Breast epithelium (tissue), 4 donors: Measurements from ENCODE around the gene MEF2D. TPM values are rescaled to one million over a fixed set of nuclear protein-coding genes. Genes with fewer than 3 reads are reported as not detected.

Experiments
- DNase-seq, 2 donors: peaks; one replicate each; pipeline ENCODE4 v3.0.0-alpha.2; 2019; ENCODE audit warnings: low spot score in 2 of 2
- H3K27ac ChIP-seq, 2 donors: fragments of 200-600 bp; sonication (generic) in 1 of 2; one replicate each; pipeline ENCODE4 v1.5.1; 2016 to 2019; ENCODE audit warnings: mild to moderate bottlenecking in 1 of 2
- H3K27me3 ChIP-seq, 2 donors: fragments of 200-600 bp; sonication (generic) in 1 of 2; one replicate each; pipeline versions ENCODE4 v1.5.1 to v1.6.0; 2017 to 2019; ENCODE audit warnings: control low read depth in 1 of 2, mild to moderate bottlenecking in 1 of 2
- H3K36me3 ChIP-seq: fragments of 200-600 bp; one replicate; pipeline ENCODE4 v1.5.1; 2019
- H3K4me1 ChIP-seq, 2 donors: fragments of 200-600 bp; sonication (generic); one replicate each; pipeline ENCODE4 v1.5.1; 2016 to 2019; ENCODE audit warnings: control low read depth in 1 of 2
- H3K4me3 ChIP-seq, 3 donors: fragments of 200-600 bp; sonication (generic); 1 replicate in 2 of 3; 2 replicates in 1 of 3; pipeline ENCODE4 v1.5.1; 2016 to 2019; ENCODE audit warnings: mild to moderate bottlenecking in 3 of 3, moderate library complexity in 2 of 3
- H3K9me3 ChIP-seq, 2 donors: fragments of 200-600 bp; sonication (generic) in 1 of 2; one replicate each; pipeline ENCODE4 v1.5.1; 2016 to 2019; ENCODE audit warnings: control low read depth in 1 of 2
- POLR2A ChIP-seq: fragments of 450-650 bp; IDR thresholded peaks from one replicate; pipeline ENCODE4 v1.6.1; 2016; ENCODE audit warnings: antibody characterized with exemption, mild to moderate bottlenecking, moderate library complexity
- POLR2AphosphoS5 ChIP-seq, 3 donors: sonication (generic); formaldehyde crosslinking; IDR thresholded peaks; one replicate each; pipeline ENCODE4 v1.6.1; 2017; ENCODE audit warnings: antibody characterized with exemption in 3 of 3
- intact Hi-C: fragments of 100-400 bp; cut with DNase I; formaldehyde crosslinking; loops from one replicate; pipeline ENCODE4 v1.15.1; 2023; ENCODE audit warnings: low total_unique reads
- total RNA-seq, 3 donors: library from RNA; depleted of rRNA; stranded (reverse); fragments of >200 nt; gene quantifications; one replicate each; pipeline ENCODE4 v1.1.0, GENCODE V29; 2016
- TF ChIP-seq, protein P1 (sequence below), 3 donors: fragments of 450-650 bp; IDR thresholded peaks; one replicate each; pipeline ENCODE4 v1.5.1; 2016 to 2017; ENCODE audit warnings: antibody characterized with exemption in 3 of 3, mild to moderate bottlenecking in 3 of 3, moderate library complexity in 3 of 3

The MEF2D gene
- total RNA-seq, 3 donors from 2014 or later = 25.8 to 34.9 (median 32.1) TPM

DNA sequence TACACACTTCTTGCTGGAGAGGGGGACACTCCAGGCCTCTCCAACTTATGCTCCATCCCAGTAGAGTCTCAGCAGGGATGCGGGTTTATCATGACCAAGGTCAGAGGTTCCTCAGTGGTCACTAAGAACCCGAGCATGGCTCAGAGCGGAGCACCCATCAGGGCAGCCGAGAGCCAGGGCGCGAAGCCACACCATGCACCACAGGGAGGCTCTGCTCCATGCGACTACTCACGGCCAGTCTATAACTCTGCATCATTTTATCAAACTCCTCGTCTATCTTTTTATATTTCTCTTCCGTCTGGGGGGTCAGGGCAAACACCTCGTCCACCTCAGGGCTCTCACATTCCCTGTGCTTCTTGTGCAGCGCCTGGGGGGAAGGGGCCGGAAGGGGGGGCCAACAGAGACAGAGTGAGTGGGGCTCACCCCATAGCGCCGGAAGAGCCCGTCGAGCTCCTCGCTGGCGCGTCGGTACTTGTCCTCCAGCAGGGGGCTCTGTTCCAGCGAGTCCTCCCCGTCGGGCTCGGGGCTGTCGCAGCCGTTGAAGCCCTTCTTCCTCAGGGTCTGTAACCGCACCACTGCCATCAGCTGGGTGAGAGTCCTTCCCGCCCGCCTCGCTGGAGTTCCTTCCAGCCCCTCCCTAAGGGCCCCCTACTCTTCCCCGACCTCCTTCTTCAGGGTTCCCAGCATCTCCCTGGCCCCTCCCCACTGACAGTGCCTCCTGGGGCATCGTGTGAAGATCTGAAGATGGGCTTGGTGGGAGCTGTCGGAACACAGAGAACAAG lies 20.0 kb downstream of the MEF2D start:
- Histone ChIP-seq H3K4me3 (no peak overlapping the region), H3K4me1 (peaks cover 0 to 16% of the 10 kb centered on the region in 2 donors), H3K27me3 (no peaks in the 10 kb centered on the region), H3K9me3 (no peaks in the 10 kb centered on the region), H3K27ac (peak overlapping the region; percentile 33 to 84), H3K36me3 (peaks cover 20% of the 10 kb centered on the region)
- TF ChIP-seq, protein P1, sequence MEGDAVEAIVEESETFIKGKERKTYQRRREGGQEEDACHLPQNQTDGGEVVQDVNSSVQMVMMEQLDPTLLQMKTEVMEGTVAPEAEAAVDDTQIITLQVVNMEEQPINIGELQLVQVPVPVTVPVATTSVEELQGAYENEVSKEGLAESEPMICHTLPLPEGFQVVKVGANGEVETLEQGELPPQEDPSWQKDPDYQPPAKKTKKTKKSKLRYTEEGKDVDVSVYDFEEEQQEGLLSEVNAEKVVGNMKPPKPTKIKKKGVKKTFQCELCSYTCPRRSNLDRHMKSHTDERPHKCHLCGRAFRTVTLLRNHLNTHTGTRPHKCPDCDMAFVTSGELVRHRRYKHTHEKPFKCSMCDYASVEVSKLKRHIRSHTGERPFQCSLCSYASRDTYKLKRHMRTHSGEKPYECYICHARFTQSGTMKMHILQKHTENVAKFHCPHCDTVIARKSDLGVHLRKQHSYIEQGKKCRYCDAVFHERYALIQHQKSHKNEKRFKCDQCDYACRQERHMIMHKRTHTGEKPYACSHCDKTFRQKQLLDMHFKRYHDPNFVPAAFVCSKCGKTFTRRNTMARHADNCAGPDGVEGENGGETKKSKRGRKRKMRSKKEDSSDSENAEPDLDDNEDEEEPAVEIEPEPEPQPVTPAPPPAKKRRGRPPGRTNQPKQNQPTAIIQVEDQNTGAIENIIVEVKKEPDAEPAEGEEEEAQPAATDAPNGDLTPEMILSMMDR (IDR thresholded peaks at IDR 0.05) = peak in 2 of 3 donors; percentile 22 to 37
- TF ChIP-seq POLR2A = no peak
- no peak for DNase-seq
- intact Hi-C loops = no loop called here

DNA sequence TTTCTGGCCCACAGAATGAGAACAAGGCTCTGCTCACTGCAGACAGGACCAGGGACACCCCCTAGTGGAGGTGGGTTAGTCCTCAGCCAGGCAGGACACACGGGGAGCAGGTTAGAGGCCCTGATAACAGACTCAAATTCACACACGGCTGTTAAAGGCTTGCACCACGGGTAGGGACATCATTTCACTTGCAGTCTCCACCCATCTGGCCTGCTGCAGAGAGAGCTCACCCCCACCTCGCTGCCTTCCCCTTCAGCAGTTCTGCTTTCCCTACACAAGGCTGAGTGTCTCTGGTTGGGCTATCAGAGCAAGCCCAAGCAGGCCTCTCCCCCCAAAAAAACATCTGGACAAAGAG lies 20.6 kb downstream of the MEF2D start:
- H3K4me1 ChIP-seq = peaks cover 0 to 13% of the 10 kb centered on the region in 2 donors

DNA sequence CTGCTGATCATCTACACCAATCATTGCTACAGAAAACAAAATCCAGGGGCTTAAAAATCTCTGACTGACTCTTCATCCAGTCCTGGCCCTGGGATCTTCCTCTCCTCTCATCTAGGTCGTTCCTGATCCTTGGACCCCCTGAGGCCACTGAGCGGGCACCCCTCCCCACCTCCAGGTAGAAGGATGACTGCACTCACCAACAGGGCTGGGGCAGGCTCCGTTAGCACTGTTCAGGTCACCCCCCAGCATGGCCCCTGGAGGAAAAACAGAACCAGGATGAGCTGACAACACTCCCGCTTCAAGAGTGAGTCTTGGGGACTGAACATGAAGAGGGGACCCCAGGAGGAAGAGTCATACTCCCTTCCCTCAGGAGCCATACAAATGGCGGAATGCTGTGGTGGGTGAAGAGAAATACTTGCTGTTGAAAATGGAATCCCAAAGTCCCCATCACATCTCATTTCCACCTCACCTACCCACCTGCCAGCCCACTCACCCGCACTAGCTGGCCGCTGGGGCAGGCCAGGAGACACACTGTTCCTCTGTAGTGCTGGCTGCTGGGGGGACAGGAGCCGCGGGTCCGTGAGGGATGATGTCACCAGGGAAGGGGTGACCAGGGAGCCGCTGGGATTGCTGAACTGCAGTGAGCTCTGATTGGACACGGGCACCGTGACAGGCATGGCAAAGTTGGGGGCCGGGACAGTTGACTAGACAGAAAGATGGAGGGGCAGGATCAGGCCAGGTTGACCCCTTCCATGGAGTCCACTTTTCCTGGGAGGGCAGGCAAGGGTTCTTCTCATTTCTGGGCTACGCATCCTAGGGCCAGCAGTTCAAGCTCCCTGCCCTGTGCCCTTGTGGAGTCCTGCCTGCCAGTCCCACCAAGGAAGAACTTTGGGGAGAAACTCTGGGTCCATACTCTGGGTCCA lies 21.2 kb downstream of the MEF2D start:
- no peak for DNase-seq
- Histone ChIP-seq H3K36me3 (peaks cover 20% of the 10 kb centered on the region), H3K27me3 (no peaks in the 10 kb centered on the region), H3K9me3 (no peaks in the 10 kb centered on the region), H3K27ac (peak overlapping the region; percentile 29 to 84), H3K4me1 (peaks cover 0 to 10% of the 10 kb centered on the region in 2 donors), H3K4me3 (no peak overlapping the region)
- intact Hi-C loops = no loop called here
- TF ChIP-seq POLR2A (no peak), POLR2AphosphoS5 (IDR thresholded peaks at IDR 0.05) (no peak)
- TF ChIP-seq, protein P1 (IDR thresholded peaks at IDR 0.05) = no peak

More for the DNA sequence above, 20.6 kb downstream of the MEF2D start:
- Histone ChIP-seq H3K27me3 (no peaks in the 10 kb centered on the region), H3K9me3 (no peaks in the 10 kb centered on the region), H3K27ac (peak overlapping the region in 1 of 2 donors; percentile 84), H3K36me3 (peaks cover 20% of the 10 kb centered on the region), H3K4me3 (no peak overlapping the region)
- no peak for DNase-seq
- intact Hi-C loops = no loop called here
- TF ChIP-seq POLR2AphosphoS5 (IDR thresholded peaks at IDR 0.05) = no peak
- TF ChIP-seq, protein P1 (IDR thresholded peaks at IDR 0.05) = no peak
- no peak for TF ChIP-seq POLR2A

DNA sequence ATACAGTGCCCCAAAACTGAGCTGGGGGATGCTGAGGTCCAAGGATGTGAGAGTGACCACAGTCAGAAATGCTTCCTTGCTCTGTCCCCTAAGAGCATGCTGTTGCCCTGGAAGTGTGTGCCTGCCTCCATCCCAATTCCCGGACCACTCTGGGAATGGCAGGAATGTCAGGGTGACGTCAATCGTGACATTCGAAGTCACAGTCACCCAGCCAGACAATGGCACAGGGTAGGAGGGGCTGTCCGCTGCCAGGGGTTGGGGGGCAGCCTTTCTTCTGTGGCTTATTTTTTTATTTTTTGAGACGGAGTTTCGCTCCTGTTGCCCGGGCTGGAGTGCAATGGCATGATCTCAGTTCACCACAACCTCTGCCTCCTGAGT lies 22.3 kb downstream of the MEF2D start:
- no peaks in the 10 kb centered on the region for H3K27me3 ChIP-seq
- H3K36me3 ChIP-seq = peaks cover 20% of the 10 kb centered on the region
- no peak overlapping the region for H3K4me3 ChIP-seq
- intact Hi-C loops = no loop called here
- peak overlapping the region; percentile 83 to 84 for H3K27ac ChIP-seq
- peaks cover 0 to 10% of the 10 kb centered on the region in 2 donors for H3K4me1 ChIP-seq
- no peak for DNase-seq
- H3K9me3 ChIP-seq = no peaks in the 10 kb centered on the region
- TF ChIP-seq, protein P1 (IDR thresholded peaks at IDR 0.05) = no peak
- TF ChIP-seq POLR2A (no peak), POLR2AphosphoS5 (IDR thresholded peaks at IDR 0.05) (no peak)
